Measurements from ENCODE around the gene GLT8D1.

GLT8D1 gene

GRCh38 chr3:52695798-52696671 lies 9.6 kb downstream of the GLT8D1 start:
- no peaks in the 10 kb centered on the region for H3K27me3 ChIP-seq (replicated peaks; ENCODE audit: control insufficient read depth, insufficient read depth, low read length)
- H3K36me3 ChIP-seq (ENCODE audit: control insufficient read depth, insufficient read depth, low read length) = peaks cover 24% of the 10 kb centered on the region
- DNase-seq (ENCODE audit: extremely low read depth, insufficient read length) = no peak
- TF ChIP-seq CTCF (IDR thresholded peaks at IDR 0.05; ENCODE audit: insufficient read depth, low read length, poor library complexity, severe bottlenecking) = no peak
- no peak overlapping the region for H3K4me3 ChIP-seq (replicated peaks; ENCODE audit: low read depth, low read length)

GRCh38 chr3:52694528-52695189 lies 10.9 kb downstream of the GLT8D1 start:
- H3K27me3 ChIP-seq (replicated peaks; ENCODE audit: control insufficient read depth, insufficient read depth, low read length) = no peaks in the 10 kb centered on the region
- H3K36me3 ChIP-seq (ENCODE audit: control insufficient read depth, insufficient read depth, low read length) = peaks cover 29% of the 10 kb centered on the region
- DNase-seq (ENCODE audit: extremely low read depth, insufficient read length) = no peak
- TF ChIP-seq CTCF (IDR thresholded peaks at IDR 0.05; ENCODE audit: insufficient read depth, low read length, poor library complexity, severe bottlenecking) = no peak
- H3K4me3 ChIP-seq (replicated peaks; ENCODE audit: low read depth, low read length) = no peak overlapping the region

- no peak for TF ChIP-seq CTCF (IDR thresholded peaks at IDR 0.05; ENCODE audit: insufficient read depth, low read length, poor library complexity, severe bottlenecking)
- Histone ChIP-seq H3K36me3 (ENCODE audit: control insufficient read depth, insufficient read depth, low read length) (peaks cover 37% of the 10 kb centered on the region), H3K27me3 (replicated peaks; ENCODE audit: control insufficient read depth, insufficient read depth, low read length) (no peaks in the 10 kb centered on the region), H3K4me3 (replicated peaks; ENCODE audit: low read depth, low read length) (no peak overlapping the region)
- DNase-seq (ENCODE audit: extremely low read depth, insufficient read length) = no peak
Observed at GRCh38 chr3:52693071-52693470, 12.5 kb downstream of the GLT8D1 start.

GRCh38 chr3:52690560-52690959 lies 15.0 kb downstream of the GLT8D1 start:
- no peak for TF ChIP-seq CTCF (IDR thresholded peaks at IDR 0.05; ENCODE audit: insufficient read depth, low read length, poor library complexity, severe bottlenecking)
- no peak for DNase-seq (ENCODE audit: extremely low read depth, insufficient read length)
- Histone ChIP-seq H3K27me3 (replicated peaks; ENCODE audit: control insufficient read depth, insufficient read depth, low read length) (no peaks in the 10 kb centered on the region), H3K4me3 (replicated peaks; ENCODE audit: low read depth, low read length) (no peak overlapping the region), H3K36me3 (ENCODE audit: control insufficient read depth, insufficient read depth, low read length) (peaks cover 44% of the 10 kb centered on the region)

- Histone ChIP-seq H3K4me3 (replicated peaks; ENCODE audit: low read depth, low read length) (no peak overlapping the region), H3K36me3 (ENCODE audit: control insufficient read depth, insufficient read depth, low read length) (peaks cover 39% of the 10 kb centered on the region), H3K27me3 (replicated peaks; ENCODE audit: control insufficient read depth, insufficient read depth, low read length) (no peaks in the 10 kb centered on the region)
- no peak for DNase-seq (ENCODE audit: extremely low read depth, insufficient read length)
- TF ChIP-seq CTCF (IDR thresholded peaks at IDR 0.05; ENCODE audit: insufficient read depth, low read length, poor library complexity, severe bottlenecking) = no peak
Observed at GRCh38 chr3:52689151-52689550, 16.4 kb downstream of the GLT8D1 start.

Measured in GM06990 (cell line).